Muscle layer of colon (tissue), 2 donors: ENCODE measurements around the gene C1QTNF9.
"Not testable (repeated sequence)": the region's sequence is repeated elsewhere in the genome, so short reads cannot be mapped to it uniquely, and the experiment has no call there.

Source experiments
- H3K27ac ChIP-seq: one replicate; pipeline ENCODE4 v1.7.0; 2013; ENCODE audit warnings: low read depth, mild to moderate bottlenecking, low read length, moderate library complexity
- H3K27me3 ChIP-seq, 2 donors: one replicate each; pipeline ENCODE4 v1.7.0; 2013; ENCODE audit warnings: low read length in 2 of 2, mild to moderate bottlenecking in 2 of 2; ENCODE audit not compliant: insufficient read depth in 2 of 2, control insufficient read depth in 1 of 2
- H3K36me3 ChIP-seq: one replicate; pipeline ENCODE4 v1.7.0; 2013; ENCODE audit warnings: mild to moderate bottlenecking, low read length; ENCODE audit not compliant: insufficient read depth
- H3K4me1 ChIP-seq: one replicate; pipeline ENCODE4 v1.7.0; 2013; ENCODE audit warnings: mild to moderate bottlenecking, low read length; ENCODE audit not compliant: insufficient read depth
- H3K4me3 ChIP-seq, 2 donors: one replicate each; pipeline ENCODE4 v1.7.0; 2013; ENCODE audit warnings: low read length in 2 of 2, low read depth in 1 of 2, mild to moderate bottlenecking in 1 of 2, moderate library complexity in 1 of 2
- H3K9ac ChIP-seq: one replicate; pipeline ENCODE4 v1.7.0; 2013; ENCODE audit warnings: low read length
- H3K9me3 ChIP-seq: one replicate; pipeline ENCODE4 v1.7.0; 2013; ENCODE audit warnings: mild to moderate bottlenecking, low read length
- donor health status: abdominal sarcoma.
- donor health status: Adenocarcinoma of cecum.

C1QTNF9 gene, protein sequence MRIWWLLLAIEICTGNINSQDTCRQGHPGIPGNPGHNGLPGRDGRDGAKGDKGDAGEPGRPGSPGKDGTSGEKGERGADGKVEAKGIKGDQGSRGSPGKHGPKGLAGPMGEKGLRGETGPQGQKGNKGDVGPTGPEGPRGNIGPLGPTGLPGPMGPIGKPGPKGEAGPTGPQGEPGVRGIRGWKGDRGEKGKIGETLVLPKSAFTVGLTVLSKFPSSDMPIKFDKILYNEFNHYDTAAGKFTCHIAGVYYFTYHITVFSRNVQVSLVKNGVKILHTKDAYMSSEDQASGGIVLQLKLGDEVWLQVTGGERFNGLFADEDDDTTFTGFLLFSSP

DNA sequence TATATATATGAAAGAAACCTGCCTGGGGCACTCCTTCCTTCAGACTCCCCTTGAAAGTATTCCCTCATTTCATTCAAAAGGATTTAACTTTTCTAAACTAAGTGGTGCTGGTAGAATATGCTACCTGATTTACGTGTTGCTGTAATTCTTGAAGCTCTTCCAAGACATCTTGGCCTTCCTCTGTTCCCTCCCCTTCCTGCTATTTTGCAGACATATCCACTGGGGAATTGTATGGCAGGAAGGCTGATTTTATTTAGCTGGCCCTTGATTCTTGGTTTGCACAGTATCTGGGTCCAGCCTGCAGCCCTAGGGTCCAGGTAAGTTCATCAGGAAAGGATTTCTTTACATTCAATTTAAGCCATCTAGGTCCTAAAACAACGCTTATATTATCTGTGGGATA lies at the start of gene C1QTNF9:
Gene C1QTNF9, plus strand, starts transcription at position 281 of the 400 bp plus-strand sequence. CDS start 6,424 bp downstream, outside the sequence.
- H3K9me3 ChIP-seq, H3K4me3 ChIP-seq, H3K27ac ChIP-seq, H3K36me3 ChIP-seq, H3K9ac ChIP-seq, H3K27me3 ChIP-seq, H3K4me1 ChIP-seq: not testable (repeated sequence)

DNA sequence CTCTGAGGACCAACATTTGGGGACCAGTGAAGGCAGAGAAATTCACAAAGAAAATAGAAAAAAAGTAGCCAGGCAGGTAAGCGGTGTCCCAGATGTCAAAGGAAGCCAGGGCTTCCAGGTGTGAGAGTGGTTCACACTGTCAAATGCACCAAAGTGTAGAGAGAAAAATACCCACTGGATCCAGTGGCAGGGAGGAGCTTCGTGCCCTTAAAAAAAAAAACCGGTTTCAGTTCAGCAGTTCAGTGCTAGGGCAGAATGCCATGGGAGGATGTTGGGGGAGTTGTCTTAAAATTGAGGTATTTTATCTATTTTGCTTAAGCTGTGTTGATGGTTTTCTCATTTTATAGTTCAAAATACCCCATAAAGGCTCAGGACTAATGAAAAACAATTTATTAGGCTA lies 47.8 kb upstream of the C1QTNF9 start:
- no peaks in the 10 kb centered on the region for H3K4me1 ChIP-seq
- no peak overlapping the region for H3K27ac ChIP-seq
- no peaks in the 10 kb centered on the region for H3K36me3 ChIP-seq

DNA sequence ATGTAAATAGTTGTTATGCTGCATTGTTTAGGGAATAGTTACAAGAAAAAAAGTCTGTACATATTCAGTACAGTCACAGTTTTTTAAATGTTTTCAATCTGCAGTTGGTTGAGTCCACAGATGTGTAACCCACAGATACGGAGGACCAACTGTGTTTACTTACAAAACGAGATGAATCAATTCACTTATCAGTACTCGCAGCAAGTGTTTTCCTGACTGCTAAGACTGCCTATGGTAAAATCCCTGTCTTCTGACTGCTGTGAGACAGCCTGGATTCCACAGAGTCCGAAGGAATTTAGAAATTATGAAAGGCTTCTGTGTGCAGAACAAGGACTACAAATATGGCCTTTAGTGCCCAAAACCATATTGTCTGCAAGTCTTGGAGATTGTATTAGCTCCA lies 45.7 kb upstream of the C1QTNF9 start:
- no peak overlapping the region for H3K27ac ChIP-seq
- no peaks in the 10 kb centered on the region for H3K36me3 ChIP-seq
- no peaks in the 10 kb centered on the region for H3K9me3 ChIP-seq
- no peak overlapping the region for H3K4me3 ChIP-seq
- peaks cover 6% of the 10 kb centered on the region for H3K4me1 ChIP-seq
- no peaks in the 10 kb centered on the region for H3K27me3 ChIP-seq
- no peak overlapping the region for H3K9ac ChIP-seq

More for the DNA sequence above, 47.8 kb upstream of the C1QTNF9 start:
- Histone ChIP-seq H3K9ac (no peak overlapping the region), H3K4me3 (no peak overlapping the region), H3K27me3 (no peaks in the 10 kb centered on the region), H3K9me3 (no peaks in the 10 kb centered on the region)

DNA sequence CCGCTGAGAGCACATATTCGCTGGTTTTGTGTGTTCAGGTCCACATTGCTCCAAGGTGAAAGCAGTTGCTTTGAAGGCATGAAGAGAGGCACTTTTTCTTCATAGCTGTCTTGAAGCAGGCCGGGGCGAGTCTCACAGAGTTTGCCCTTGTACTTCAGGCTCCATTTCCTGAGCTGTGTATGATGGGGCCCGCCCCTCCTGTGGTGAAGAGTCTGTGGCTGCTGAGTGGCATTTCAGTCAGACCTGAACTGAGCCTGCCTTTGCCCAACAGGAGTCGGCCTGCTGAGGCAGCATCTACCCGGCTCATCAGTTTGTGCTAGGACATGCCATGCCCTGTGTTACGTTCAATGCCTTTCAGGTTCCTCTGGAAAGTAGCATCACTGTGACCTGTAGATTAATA lies 44.4 kb upstream of the C1QTNF9 start:
- Histone ChIP-seq H3K27me3 (no peaks in the 10 kb centered on the region), H3K36me3 (no peaks in the 10 kb centered on the region), H3K4me1 (peaks cover 6% of the 10 kb centered on the region), H3K4me3 (no peak overlapping the region), H3K9me3 (no peaks in the 10 kb centered on the region), H3K9ac (no peak overlapping the region), H3K27ac (no peak overlapping the region)

DNA sequence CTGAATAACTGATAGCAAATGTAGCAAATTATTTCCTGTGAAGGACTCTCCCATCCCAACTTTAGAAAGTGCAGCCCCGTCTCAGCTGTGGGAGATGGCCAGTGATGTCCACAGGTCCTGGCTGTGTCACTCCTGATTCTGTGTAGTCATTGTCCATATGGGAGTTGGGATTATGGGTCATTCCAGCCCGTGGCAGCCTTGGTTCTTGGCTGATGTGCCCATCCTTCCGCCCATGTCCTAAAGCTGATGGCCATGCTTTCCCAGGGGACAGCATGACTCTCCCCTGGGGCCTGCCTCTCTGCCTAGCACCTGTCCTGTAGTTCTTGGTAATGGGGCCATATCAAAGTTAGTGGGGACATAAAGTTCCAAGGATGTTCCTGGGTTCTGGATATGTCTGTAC lies 43.9 kb upstream of the C1QTNF9 start:
- no peaks in the 10 kb centered on the region for H3K27me3 ChIP-seq
- H3K36me3 ChIP-seq, result no peaks in the 10 kb centered on the region
- no peaks in the 10 kb centered on the region for H3K9me3 ChIP-seq
- H3K27ac ChIP-seq, result no peak overlapping the region
- H3K4me1 ChIP-seq, result peaks cover 11% of the 10 kb centered on the region
- no peak overlapping the region for H3K4me3 ChIP-seq
- H3K9ac ChIP-seq, result no peak overlapping the region

DNA sequence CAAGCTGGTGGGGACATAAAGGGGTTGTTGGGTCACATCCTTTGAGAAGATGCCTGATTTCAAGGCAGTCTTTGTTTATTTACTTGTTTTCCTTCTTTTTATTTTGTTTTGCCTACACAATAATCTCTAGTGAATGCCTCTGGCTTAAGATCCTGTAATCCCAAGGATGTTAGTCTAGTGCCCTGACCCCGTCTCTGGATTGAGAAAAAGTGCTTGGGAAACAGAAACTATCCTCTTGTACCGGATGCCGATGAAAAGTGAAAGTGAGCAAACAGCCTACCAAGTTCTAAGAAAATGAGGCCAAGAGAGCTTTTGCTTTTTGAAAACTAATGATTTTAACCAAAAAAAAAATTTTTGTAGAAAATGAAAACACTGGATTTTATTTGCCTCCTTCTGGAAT lies 42.1 kb upstream of the C1QTNF9 start:
- Histone ChIP-seq H3K4me3 (peak overlapping the region in 1 of 2 donors; percentile 20), H3K36me3 (no peaks in the 10 kb centered on the region), H3K27ac (no peak overlapping the region), H3K4me1 (peaks cover 26% of the 10 kb centered on the region), H3K9me3 (no peaks in the 10 kb centered on the region), H3K27me3 (no peaks in the 10 kb centered on the region), H3K9ac (no peak overlapping the region)

DNA sequence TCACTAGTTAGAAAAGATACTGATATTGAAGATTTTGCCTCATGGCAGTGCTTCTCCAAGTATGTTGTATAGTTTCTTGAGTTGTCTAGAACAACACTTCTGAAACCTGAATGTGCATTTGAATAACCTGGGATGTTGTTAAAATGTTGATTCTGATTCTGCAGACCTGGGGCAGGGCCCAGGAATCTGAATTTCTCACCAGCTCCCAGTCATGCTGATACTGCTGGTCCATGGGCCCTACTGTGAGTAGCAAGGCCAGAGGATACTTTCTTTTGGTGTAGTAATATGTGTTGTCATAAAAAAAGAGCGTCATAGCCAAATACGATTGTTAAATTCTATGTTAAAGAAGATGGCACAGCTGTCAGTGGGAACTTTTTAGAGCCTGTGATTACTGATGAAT lies 41.6 kb upstream of the C1QTNF9 start:
- peak overlapping the region in 1 of 2 donors; percentile 20 for H3K4me3 ChIP-seq
- H3K9me3 ChIP-seq, result no peaks in the 10 kb centered on the region
- no peaks in the 10 kb centered on the region for H3K27me3 ChIP-seq
- peak overlapping the region; percentile 24 for H3K27ac ChIP-seq
- H3K9ac ChIP-seq, result no peak overlapping the region
- peaks cover 31% of the 10 kb centered on the region for H3K4me1 ChIP-seq
- H3K36me3 ChIP-seq, result no peaks in the 10 kb centered on the region

DNA sequence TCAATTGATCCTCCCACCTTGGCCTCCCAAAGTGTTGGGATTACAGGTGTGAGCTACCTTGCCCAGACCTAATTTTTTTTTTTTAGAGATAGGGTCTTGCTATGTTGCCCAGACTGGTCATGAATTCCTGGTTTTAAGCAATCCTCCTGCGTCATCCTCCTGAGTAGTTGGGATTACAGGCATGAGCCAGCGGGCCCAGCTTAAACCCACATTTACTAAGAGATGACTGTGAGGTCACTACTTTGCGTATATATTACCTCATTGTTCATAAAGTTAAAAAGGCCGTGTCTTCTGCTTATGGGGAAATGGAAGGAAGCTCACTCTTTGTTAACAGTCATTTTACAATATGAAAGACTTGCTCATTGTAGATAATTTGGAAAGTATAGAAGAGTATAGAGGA lies 39.6 kb upstream of the C1QTNF9 start:
- H3K4me1 ChIP-seq, result peaks cover 42% of the 10 kb centered on the region
- H3K9ac ChIP-seq, result no peak overlapping the region
- no peak overlapping the region for H3K4me3 ChIP-seq
- H3K9me3 ChIP-seq, result no peaks in the 10 kb centered on the region
- H3K27me3 ChIP-seq, result no peaks in the 10 kb centered on the region
- H3K27ac ChIP-seq, result peak overlapping the region; percentile 41
- no peaks in the 10 kb centered on the region for H3K36me3 ChIP-seq

DNA sequence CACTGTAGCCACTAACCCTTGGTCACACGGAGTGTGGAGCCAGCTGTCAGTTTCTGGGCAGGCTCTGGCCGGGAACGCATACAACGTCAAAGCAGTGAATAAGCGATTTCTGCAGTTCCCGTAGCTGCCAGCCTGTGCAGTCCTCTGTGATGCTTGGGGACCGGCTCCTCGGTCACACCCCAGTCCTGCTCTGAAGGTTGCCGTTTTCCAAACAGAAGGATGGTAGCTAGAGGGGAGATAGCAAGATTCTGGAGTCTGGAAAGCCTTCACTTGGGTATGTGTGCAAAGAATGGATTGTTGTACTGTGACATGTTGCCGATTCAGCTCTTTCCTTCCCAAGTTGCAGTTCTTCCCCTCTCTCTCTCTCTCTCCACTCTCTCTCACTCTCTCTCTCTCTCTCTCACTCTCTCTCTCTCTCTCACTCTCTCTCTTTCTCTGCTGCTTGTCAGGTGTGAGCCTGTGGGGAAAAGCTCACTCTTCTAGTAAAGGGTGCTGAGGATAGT lies 38.7 kb upstream of the C1QTNF9 start:
- H3K36me3 ChIP-seq, result no peaks in the 10 kb centered on the region
- H3K4me1 ChIP-seq, result peaks cover 46% of the 10 kb centered on the region
- peak overlapping the region; percentile 7 to 64 for H3K4me3 ChIP-seq
- H3K27me3 ChIP-seq, result no peaks in the 10 kb centered on the region
- H3K9ac ChIP-seq, result peak overlapping the region; percentile 39
- H3K9me3 ChIP-seq, result no peaks in the 10 kb centered on the region
- H3K27ac ChIP-seq, result peak overlapping the region; percentile 41

DNA sequence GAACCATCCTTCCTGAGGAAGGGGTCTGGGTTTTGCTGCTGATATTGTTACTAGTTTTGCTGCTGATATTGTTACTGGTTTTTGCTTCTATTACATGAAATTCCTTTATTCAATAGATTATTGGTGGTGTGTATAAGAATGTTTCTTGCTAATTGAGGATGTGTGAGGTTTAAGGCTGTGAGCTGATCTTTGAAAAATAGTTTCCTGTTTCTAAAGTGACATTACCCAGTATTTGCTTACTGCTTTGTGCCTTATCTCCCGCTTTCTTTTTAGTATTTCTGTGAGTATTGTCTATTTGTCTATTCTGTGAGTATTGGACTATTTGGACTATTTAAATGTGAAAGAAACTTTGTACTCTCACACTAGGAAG lies 38.2 kb upstream of the C1QTNF9 start:
- Histone ChIP-seq H3K9ac (peak overlapping the region; percentile 39), H3K27me3 (no peaks in the 10 kb centered on the region), H3K9me3 (no peaks in the 10 kb centered on the region), H3K4me3 (peak overlapping the region; percentile 7 to 64), H3K36me3 (no peaks in the 10 kb centered on the region), H3K27ac (peak overlapping the region; percentile 59), H3K4me1 (peaks cover 46% of the 10 kb centered on the region)

DNA sequence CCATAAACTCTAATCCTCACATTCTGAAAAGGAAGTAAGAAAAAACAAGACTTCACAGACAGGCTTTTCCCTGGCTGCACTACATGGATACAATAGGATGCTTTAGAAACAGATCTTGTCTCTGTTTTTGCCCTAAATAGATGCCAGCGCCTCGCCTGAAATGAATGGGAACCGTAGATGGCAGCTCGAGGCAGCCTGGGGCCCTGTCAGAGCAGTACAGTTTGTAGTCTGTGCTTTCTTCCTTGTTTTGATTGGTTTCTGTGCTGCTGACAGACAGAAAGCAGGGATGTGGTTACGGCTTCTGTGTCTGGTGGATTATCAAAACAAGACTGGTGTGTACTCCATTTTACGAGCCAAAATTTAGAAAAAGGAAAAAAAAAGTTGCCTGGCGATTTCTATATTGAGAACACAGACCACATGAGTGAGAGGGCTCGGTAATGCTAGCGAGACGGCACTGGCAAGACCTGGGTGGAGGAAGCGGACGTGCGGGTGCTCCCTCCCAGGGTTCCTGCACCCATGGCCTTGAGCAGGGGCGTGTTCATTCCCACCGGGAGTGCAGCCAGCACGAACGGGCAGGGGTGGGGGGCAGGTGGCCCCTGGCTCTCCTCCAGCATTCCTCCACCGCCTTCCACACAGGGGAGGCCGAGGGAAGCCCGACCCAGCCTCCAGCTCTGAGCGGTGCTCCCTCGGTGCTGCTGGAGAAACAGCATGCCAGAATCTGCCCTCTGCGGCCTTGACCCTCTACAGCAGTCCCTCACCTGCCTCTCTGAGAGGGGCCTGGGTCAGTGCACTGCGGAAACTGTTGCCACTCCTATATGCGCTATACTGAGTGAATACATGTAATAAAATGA lies 37.6 kb upstream of the C1QTNF9 start:
- H3K4me1 ChIP-seq, result peaks cover 46% of the 10 kb centered on the region

More for the DNA sequence above, 37.6 kb upstream of the C1QTNF9 start:
- H3K4me3 ChIP-seq, result peak overlapping the region; percentile 28 to 64
- H3K27me3 ChIP-seq, result no peaks in the 10 kb centered on the region
- peak overlapping the region; percentile 59 for H3K27ac ChIP-seq
- H3K9me3 ChIP-seq, result no peaks in the 10 kb centered on the region
- H3K36me3 ChIP-seq, result no peaks in the 10 kb centered on the region
- H3K9ac ChIP-seq, result peak overlapping the region; percentile 39
